Left lung (tissue), 10 donors: ENCODE results near the gene IRX4. TPM values are rescaled to one million over a fixed set of nuclear protein-coding genes. Genes with fewer than 3 reads are reported as not detected.

Experiments
- ATAC-seq: fragments of 200-7000 bp; cut with Tn5 transposase; one replicate; pipeline ENCODE4 v1.9.1; 2020; ENCODE audit warnings: moderate library complexity
- DNase-seq, 4 donors: peaks; one replicate each; pipeline ENCODE4 v3.0.0-alpha.2; 2013 to 2020
- H3K27ac ChIP-seq, 2 donors: fragments of 200-600 bp; sonication (generic) in 1 of 2; one replicate each; pipeline versions ENCODE4 v1.5.0 to v1.8.0; 2020 to 2021
- H3K27me3 ChIP-seq, 2 donors: fragments of 200-600 bp; sonication (generic) in 1 of 2; one replicate each; pipeline versions ENCODE4 v1.5.0 to v1.8.0; 2020 to 2021
- H3K36me3 ChIP-seq, 2 donors: fragments of 200-600 bp; sonication (generic) in 1 of 2; one replicate each; pipeline versions ENCODE4 v1.5.0 to v1.8.0; 2020 to 2021
- H3K4me1 ChIP-seq, 2 donors: fragments of 200-600 bp; one replicate each; pipeline ENCODE4 v1.8.0; 2021
- H3K4me3 ChIP-seq, 2 donors: fragments of 200-600 bp; sonication (generic) in 1 of 2; one replicate each; pipeline versions ENCODE4 v1.5.0 to v1.8.0; 2020 to 2021; ENCODE audit warnings: mild to moderate bottlenecking in 1 of 2
- H3K9me3 ChIP-seq, 2 donors: fragments of 200-600 bp; sonication (generic) in 1 of 2; one replicate each; pipeline versions ENCODE4 v1.5.0 to v1.8.0; 2020 to 2021
- intact Hi-C, 2 donors: fragments of 100-400 bp; cut with DNase I; formaldehyde crosslinking; loops; one replicate each; pipeline versions ENCODE4 v1.11.2 to v1.14.2; 2022
- polyA plus RNA-seq, 6 donors: library from polyadenylated mRNA; unstranded; fragments of 120-200 nt; gene quantifications; one replicate each; pipeline ENCODE4 v1.2.1, GENCODE V29; 2013; ENCODE audit not compliant: insufficient read length in 6 of 6
- total RNA-seq, 2 donors: library from RNA; stranded (reverse); fragmentation: NEBNext Ultra II Directional; extraction: Animal tissue kit (Norgen Biotek cat#: 25700); gene quantifications; one replicate each; pipeline ENCODE4 v1.2.1, GENCODE V29; 2021
- TF ChIP-seq, protein P1 (sequence below), 2 donors: fragments of 200-600 bp; sonication (generic) in 1 of 2; IDR thresholded peaks; one replicate each; pipeline versions ENCODE4 v1.5.0 to v1.8.0; 2021; ENCODE audit warnings: antibody characterized with exemption in 2 of 2
- donor health status: DM: no; HTN: yes; CAD: no.
- donor health status: DM: no; HTN: no; CAD: no.

IRX4 gene
- total and polyA plus RNA-seq, 8 donors = not detected

- Histone ChIP-seq H3K27me3 (peaks cover 0 to 53% of the 10 kb centered on the region in 2 donors), H3K4me1 (no peaks in the 10 kb centered on the region), H3K9me3 (no peaks in the 10 kb centered on the region), H3K27ac (no peak overlapping the region), H3K36me3 (peaks cover 0 to 4% of the 10 kb centered on the region in 2 donors), H3K4me3 (no peak overlapping the region)
- DNase-seq (peak in 1 of 4 donors; percentile 52), ATAC-seq (no peak)
- TF ChIP-seq, protein P1, sequence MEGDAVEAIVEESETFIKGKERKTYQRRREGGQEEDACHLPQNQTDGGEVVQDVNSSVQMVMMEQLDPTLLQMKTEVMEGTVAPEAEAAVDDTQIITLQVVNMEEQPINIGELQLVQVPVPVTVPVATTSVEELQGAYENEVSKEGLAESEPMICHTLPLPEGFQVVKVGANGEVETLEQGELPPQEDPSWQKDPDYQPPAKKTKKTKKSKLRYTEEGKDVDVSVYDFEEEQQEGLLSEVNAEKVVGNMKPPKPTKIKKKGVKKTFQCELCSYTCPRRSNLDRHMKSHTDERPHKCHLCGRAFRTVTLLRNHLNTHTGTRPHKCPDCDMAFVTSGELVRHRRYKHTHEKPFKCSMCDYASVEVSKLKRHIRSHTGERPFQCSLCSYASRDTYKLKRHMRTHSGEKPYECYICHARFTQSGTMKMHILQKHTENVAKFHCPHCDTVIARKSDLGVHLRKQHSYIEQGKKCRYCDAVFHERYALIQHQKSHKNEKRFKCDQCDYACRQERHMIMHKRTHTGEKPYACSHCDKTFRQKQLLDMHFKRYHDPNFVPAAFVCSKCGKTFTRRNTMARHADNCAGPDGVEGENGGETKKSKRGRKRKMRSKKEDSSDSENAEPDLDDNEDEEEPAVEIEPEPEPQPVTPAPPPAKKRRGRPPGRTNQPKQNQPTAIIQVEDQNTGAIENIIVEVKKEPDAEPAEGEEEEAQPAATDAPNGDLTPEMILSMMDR (IDR thresholded peaks at IDR 0.05) = no peak
- intact Hi-C loops = no loop called here
Observed at GRCh38 chr5:1831257-1831656, 51.5 kb downstream of the IRX4 start.

- no peak for DNase-seq
- no peaks in the 10 kb centered on the region for H3K4me1 ChIP-seq
- H3K9me3 ChIP-seq = no peaks in the 10 kb centered on the region
- TF ChIP-seq, protein P1 (IDR thresholded peaks at IDR 0.05) = no peak
- peaks cover 0 to 48% of the 10 kb centered on the region in 2 donors for H3K27me3 ChIP-seq
- intact Hi-C loops = no loop called here
- peaks cover 0 to 8% of the 10 kb centered on the region in 2 donors for H3K36me3 ChIP-seq
- H3K27ac ChIP-seq = no peak overlapping the region
- no peak overlapping the region for H3K4me3 ChIP-seq
- ATAC-seq = no peak
Observed at GRCh38 chr5:1830571-1831228, 52.0 kb downstream of the IRX4 start.

DNA sequence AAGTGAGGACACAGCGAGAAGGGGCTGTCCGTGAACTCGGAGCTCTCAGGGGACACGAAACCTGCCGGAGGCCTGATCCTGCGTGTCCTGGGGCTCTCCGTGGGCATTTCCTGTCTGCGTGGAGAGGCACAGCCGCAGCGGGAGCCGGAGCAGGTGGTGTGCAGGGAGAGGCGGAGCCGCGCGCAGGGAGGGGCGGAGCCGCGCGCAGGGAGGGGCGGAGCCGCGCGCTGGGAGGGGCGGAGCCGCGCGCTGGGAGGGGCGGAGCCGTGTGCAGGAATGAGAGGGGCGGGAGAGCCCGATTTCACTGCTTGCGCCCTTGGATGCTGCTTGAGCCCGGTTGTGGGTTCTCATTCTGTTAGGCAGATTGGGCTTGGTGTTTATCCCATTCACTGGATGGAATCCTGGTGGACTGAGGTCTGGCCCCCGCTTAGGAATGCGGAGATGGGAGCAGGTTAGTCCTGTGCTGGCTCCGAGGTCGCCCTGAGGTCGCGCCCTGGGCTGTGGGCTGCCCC lies 54.8 kb downstream of the IRX4 start:
- H3K4me3 ChIP-seq = no peak overlapping the region
- DNase-seq = peak in 1 of 4 donors; percentile 49
- intact Hi-C loops = no loop called here
- H3K9me3 ChIP-seq = no peaks in the 10 kb centered on the region
- peaks cover 0 to 22% of the 10 kb centered on the region in 2 donors for H3K27me3 ChIP-seq
- ATAC-seq = peak; percentile 74
- TF ChIP-seq, protein P1 (IDR thresholded peaks at IDR 0.05) = no peak
- H3K4me1 ChIP-seq = no peaks in the 10 kb centered on the region
- H3K27ac ChIP-seq = no peak overlapping the region
- H3K36me3 ChIP-seq = peaks cover 0 to 30% of the 10 kb centered on the region in 2 donors

Other genes with a start within 250 kb of the IRX4 start
- gene MRPL36, start 83.1 kb downstream of the IRX4 start, total RNA-seq = 10 to 100 TPM; 35.1 to 38.4 TPM
- gene MRPL36, start 83.1 kb downstream of the IRX4 start, polyA plus RNA-seq = 10 to 100 TPM; 20.7 to 30.7 (median 28.4) TPM
- gene NDUFS6, start 81.5 kb downstream of the IRX4 start, total RNA-seq = 10 to 100 TPM; 26.8 to 29.0 TPM
- 10 to 100 TPM; 32.6 to 55.8 (median 46.1) TPM for gene NDUFS6, start 81.5 kb downstream of the IRX4 start, polyA plus RNA-seq